Astrocyte of the cerebellum (primary cell): Measurements from ENCODE around the gene SYNCRIP.
A peak's percentile ranks its signal among the peaks of the same experiment; 100 is the strongest.
"Not testable (repeated sequence)": the region's sequence is repeated elsewhere in the genome, so short reads cannot be mapped to it uniquely, and the experiment has no call there.

Source experiments
- DNase-seq: peaks from one replicate; pipeline ENCODE4 v3.0.0-alpha.2; 2011; ENCODE audit warnings: low read depth
- H3K4me3 ChIP-seq: 2 replicates; pipeline ENCODE4 v1.5.1; 2011; ENCODE audit warnings: mild to moderate bottlenecking, low read depth, low read length, moderate library complexity
- CTCF ChIP-seq: IDR thresholded peaks from 2 replicates; pipeline ENCODE4 v1.5.1; 2012; ENCODE audit warnings: low read length, low read depth, moderate library complexity, mild to moderate bottlenecking; ENCODE audit errors: missing control alignments
- in situ Hi-C: cut with HindIII; loops from 2 replicates; pipeline ENCODE4 v1.10.0; 2017; ENCODE audit warnings: low sequenced_read_pairs

The SYNCRIP gene

GRCh38 chr6:85642774-85643536 lies at the start of gene SYNCRIP:
Gene SYNCRIP (minus strand): TSS chr6:85642886. CDS start chr6:85641439, 1,447 bp downstream.
- H3K4me3 ChIP-seq, result peak within 1 kb of the TSS; percentile 98
- no peak for TF ChIP-seq CTCF
- in situ Hi-C loops, result loop anchor here (5.0 kb wide), 1 partner anchor 46 kb away; no protein-coding TSS in a partner anchor
- peak; percentile 94 for DNase-seq

GRCh38 chr6:85691478-85691877 lies 48.8 kb upstream of the SYNCRIP start:
- no peak for DNase-seq
- in situ Hi-C loops, result no loop called here
- H3K4me3 ChIP-seq, result no peak overlapping the region
- TF ChIP-seq CTCF, result no peak

- TF ChIP-seq CTCF, result no peak
- in situ Hi-C loops, result no loop called here
- DNase-seq, result no peak
- no peak overlapping the region for H3K4me3 ChIP-seq
Measured at GRCh38 chr6:85690071-85690470, 47.4 kb upstream of the SYNCRIP start.

GRCh38 chr6:85685713-85686112 lies 43.0 kb upstream of the SYNCRIP start:
- no peak for TF ChIP-seq CTCF
- DNase-seq, result no peak
- in situ Hi-C loops, result no loop called here
- no peak overlapping the region for H3K4me3 ChIP-seq

- in situ Hi-C loops, result no loop called here
- H3K4me3 ChIP-seq, result no peak overlapping the region
- TF ChIP-seq CTCF, result no peak
- DNase-seq, result no peak
Measured at GRCh38 chr6:85684809-85685171, 42.1 kb upstream of the SYNCRIP start.

GRCh38 chr6:85684133-85684808 lies 41.6 kb upstream of the SYNCRIP start:
- H3K4me3 ChIP-seq, result no peak overlapping the region
- no peak for DNase-seq
- in situ Hi-C loops, result no loop called here
- TF ChIP-seq CTCF, result no peak

GRCh38 chr6:85681899-85682298 lies 39.2 kb upstream of the SYNCRIP start:
- DNase-seq, in situ Hi-C loops, H3K4me3 ChIP-seq: not testable (repeated sequence)
